ENCODE data around the gene LUZP1.

Gene LUZP1

DNA sequence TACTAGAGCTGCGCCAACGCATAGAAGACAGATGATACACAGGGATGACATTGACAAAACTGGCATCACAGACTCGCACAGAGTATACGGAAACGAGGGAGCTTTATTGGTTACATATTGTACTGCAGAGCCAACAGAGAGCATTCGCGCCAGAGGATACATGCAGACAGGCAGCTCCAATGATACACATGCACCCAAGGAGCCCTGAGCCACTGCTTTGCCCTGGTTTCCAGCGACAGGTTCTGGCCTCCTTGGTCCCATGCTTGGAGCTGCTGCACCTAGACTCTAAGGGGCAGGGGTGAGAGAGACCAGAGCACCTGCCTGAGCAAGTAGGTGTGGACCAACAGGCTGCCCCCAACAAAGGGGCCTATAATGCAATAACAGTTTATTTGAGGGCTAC, 83.8 kb downstream of the LUZP1 start:
- DNase-seq (ENCODE audit: low read depth), result no peak

DNA sequence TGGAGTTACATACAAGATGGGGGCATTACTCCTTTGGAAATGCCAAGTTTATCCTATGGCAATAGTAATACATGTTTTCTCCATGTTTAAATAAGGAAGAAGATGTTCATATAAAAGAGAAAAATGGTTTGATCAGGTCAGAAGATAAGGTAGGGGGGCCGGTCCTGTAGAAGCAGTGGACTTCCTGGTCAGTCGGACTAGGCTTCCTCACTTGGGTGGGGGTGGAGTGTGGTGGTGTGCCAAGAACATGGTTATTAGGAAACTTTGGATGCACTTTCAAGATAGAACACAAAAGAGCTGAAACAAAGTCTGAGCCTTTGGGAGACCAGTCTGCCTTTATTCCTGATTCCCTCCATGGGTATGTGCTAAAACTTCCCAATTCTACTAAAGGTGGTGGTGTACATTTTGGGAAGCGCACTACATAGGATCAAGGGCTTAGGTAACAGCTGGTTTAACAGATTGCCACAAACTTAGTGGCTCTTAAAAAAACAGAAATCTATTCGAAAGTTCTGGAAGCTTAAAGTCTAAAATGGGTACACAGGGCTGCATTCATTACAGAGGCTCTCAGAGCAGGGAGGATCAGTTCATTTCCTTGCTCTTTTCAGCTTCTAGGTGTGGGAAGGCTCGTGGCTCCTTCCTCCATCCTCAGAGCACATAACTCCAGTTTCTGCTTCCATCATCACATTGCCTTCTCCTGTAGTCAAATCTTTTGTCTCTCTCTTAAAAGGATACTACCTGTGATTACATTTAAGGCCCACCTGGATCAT, 84.8 kb downstream of the LUZP1 start:
- no peak for DNase-seq (ENCODE audit: low read depth)

DNA sequence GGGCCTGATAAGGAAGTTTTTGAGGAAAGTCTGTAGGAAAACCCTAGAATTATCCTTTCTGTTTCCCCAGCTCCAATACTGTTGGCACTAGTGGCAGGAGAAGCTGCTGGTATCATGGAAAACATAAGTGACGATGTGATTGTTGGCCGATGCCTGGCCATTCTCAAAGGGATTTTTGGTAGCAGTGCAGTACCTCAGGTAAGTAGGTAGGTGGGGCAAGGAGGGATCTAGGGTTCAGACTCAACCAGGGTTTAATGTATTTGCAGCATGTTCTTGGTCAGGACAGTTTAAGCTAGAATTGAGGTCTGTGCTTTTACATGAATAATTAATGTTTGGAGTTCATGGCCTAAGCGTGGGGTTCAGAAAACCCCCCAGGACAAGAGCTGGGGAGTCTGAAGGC, 87.3 kb downstream of the LUZP1 start:
- no peak for DNase-seq (ENCODE audit: low read depth)

DNA sequence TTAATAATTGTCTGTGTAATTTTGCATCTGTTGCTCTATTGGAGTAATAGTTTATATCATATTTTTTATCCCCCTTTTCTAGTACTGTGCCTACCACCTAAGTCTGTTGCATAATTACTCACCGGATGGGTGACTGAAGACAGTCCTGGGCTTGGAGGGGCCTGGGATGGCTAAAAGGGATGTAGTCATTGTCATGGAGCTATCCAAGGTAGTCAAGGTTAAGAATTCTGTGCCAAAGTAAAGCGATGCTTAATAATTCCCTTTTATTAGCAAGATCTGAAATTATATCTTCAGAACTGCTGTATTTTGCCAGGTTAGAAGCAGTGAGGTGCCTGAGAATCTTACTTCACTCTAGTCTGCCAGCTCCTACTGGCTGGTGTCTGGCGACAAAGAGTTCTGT, 87.8 kb downstream of the LUZP1 start:
- DNase-seq (ENCODE audit: low read depth), result no peak

DNA sequence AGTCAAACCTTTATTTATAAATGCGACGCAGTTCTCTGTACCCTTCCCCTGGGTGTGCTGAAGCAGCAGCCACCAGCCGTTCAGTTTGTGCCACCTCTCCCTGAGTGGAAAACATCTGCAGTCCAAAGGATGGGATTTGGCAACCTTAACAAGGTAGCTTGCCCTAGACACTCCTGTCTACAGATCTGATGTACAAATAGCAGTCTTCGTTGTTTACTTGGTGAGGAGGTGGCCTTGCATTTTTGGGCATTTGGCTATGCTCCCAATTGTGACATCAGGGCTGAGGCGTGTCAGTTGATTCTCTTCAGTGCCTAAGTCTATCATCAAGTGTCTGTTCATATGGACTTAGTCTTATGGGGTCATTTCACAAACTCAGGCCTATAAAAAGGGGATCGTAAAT, 89.6 kb downstream of the LUZP1 start:
- DNase-seq (ENCODE audit: low read depth), result no peak

DNA sequence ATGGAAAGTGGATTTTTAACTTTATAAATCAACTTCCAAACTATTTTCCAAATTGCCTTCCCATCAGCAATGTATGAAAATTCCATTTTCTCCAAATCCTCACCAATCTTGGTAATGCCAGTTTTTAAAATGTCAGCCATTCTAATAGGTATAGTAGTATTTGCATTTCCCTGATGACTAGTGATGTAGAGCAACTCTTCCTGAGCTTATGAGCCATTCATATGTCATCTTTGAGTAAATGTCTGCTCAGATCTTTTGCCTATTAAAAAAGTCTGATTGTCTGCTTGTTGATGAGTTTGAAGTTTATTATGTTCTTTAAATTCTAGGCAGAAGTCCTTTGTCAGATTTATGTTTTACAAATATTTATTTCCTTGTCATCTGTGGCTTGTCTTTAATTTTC, 94.6 kb downstream of the LUZP1 start:
- DNase-seq (ENCODE audit: low read depth), result no peak

DNA sequence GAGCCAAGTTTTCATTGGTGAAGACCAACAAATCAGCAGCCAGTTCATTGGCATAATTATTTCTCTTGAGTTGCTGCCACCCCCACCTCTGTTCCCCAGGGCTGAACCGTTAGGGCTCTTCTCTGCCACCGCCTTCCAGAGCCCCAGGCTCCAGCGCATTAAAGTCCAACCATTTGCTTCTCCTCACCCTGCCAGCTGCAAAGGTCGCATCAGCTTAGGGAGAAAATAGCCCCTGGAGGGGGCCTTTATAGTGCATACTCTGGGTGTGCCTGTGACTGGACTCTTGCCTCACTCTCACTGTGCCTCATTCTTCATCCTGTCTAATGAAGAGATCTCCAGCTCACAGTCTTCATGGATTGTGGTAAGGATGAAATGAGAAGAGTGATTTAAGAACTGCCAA, 99.0 kb downstream of the LUZP1 start:
- DNase-seq (ENCODE audit: low read depth), result no peak

DNA sequence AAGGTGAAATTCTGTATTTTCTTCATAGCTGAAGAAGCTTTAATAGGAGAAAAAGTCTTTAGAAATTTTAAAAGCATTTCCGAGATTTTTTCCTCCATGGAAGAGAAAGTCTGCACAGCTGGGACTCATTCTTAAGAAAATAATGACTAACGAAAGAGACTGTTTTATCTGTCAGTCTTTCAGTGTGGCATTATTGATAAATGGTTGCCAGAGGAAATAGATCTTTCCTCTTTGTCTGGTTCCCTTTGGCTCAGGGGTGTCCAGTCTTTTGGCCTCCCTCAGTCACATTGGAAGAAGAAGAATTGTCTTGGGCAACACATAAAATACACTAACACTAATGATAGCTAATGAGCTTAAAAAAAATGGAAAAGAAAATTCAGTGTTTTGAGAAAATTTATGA, 99.5 kb downstream of the LUZP1 start:
- no peak for DNase-seq (ENCODE audit: low read depth)

DNA sequence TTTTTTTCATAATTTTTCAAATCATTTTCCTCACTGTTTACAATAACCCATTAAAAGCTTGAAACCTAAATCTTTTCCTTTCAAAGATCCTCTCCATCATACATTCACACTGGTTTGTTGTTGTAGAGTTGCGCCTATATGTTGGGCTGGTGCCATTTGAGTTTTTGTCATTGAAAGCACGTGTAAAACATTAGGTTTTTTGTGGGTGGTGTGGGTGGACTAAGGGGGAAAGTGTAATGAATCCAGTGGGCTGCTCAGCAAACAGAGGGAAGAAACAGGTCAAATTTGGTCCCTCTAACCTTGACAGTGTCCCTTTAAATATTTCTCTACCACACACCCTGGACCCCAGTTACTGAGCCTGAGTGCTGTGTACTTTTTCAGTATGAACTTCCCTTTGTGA, 102.6 kb downstream of the LUZP1 start:
- DNase-seq (ENCODE audit: low read depth), result no peak

DNA sequence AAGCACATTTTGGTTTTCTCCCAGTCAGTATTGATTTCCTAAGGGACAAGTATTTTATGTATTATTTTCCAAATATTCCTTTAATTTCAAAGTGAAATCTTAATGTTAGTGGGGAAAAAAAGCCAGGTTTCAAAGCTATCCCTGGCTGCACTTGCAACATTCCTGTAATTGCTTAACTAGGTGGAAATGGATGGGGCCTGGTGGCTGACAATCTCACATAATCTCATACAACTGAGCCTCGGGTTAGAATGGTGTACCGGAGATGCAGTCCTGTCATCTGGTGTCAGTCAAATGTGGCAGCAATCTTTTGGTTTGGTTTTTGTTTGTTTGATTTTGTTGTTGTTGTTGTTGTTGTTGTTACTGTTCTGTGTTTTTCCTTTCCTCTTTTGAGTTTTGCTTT, 103.3 kb downstream of the LUZP1 start:
- DNase-seq (ENCODE audit: low read depth), result no peak

DNA sequence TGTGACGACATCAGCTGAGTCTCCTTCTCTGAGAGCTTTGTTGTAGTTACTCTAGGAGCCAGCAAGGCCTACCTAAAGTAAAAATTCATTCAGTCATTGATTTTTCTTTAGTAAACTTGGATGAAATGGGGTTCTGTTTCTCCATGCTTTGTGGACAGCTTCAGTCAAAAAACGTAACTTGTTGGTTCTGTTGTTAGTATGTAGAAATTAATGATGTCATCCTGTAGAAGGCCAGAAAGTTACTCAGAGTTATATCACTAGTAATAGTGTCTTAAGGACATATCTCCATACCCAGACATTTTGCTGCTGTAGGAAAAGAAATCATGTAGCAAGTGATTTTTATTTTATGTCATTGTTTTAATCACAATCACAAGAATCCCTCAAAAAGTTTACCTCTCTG, 106.4 kb downstream of the LUZP1 start:
- DNase-seq (ENCODE audit: low read depth), result no peak

DNA sequence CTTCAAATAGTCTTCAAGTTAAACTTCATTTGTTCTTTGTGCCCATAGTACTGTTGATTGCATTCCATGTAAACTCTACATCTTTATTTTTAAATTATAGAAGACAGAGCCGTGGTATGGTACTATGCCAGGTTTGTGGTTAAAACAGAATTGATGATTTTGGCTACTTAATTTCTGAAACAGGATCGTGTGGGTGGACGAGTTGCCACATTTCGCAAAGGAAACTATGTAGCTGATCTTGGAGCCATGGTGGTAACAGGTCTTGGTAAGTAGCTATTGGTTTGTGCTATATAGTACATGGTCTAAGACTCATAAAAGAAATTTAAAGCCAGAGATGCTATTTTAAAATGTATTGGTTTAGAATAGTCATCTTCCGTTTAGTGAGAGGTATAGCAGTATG, 111.4 kb downstream of the LUZP1 start:
- no peak for DNase-seq (ENCODE audit: low read depth)

DNA sequence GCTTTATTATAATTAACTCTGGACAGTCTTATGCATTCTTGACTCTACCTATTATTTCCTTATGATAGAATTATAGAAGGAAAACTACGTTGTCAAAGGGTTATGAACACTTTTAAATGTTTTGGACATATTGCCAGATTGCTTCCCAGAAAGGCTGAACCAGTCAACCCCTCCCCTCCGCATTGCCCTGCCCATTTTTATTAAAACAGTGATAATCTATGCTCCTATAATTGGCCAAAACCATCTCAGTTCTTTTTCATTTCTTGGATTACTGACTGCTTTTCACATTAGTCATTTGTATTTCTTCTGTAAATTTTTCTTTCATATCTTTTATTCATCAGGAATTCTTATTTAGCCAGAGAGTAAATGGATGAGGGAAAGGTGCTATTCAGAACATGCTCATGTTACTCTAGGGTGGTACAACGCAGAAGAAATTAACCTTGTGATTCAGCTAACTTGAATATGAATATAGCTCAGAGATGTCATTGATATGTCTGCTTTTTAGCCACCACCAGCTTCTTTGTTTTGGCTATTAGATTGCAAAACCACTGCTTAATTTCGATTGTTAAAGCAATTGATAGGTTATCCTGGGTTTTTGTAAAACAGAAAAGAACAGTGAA, 117.3 kb downstream of the LUZP1 start:
- no peak for DNase-seq (ENCODE audit: low read depth)

DNA sequence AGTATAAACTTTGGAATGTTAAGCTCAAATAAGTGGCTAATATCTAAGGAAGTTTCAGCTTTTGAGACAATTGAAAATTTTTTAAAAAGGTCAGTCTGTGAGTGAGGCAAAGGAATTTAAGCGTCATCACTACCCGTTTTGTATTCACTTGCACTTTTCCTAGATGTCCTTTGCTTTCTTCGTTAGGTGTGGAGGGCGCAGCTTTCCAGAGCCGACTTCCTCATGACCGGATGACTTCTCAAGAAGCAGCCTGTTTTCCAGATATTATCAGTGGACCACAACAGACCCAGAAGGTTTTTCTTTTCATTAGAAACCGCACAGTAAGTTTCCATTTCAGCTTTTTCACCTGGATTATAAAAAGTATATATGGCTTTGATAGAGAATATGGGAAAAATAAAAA, 118.5 kb downstream of the LUZP1 start:
- DNase-seq (ENCODE audit: low read depth), result no peak

DNA sequence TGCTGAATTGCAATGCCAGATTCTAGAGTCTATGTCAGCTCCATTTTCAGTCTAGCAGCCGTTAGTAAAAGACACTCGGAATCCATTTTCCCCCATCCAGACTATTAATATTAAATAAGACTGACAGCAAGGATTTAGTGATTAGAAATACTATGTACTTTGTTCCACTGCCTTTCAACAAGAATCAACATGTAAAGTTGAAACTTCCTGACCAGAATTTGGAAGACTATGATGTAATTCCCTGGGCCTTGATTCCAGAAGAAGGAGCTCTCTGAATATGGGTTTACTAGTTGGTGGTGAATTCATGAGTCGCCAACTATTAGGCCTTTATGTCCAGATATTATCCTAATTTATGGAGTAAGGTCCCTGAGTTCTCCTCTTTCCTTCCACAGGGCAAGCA, 124.6 kb downstream of the LUZP1 start:
- no peak for DNase-seq (ENCODE audit: low read depth)

DNA sequence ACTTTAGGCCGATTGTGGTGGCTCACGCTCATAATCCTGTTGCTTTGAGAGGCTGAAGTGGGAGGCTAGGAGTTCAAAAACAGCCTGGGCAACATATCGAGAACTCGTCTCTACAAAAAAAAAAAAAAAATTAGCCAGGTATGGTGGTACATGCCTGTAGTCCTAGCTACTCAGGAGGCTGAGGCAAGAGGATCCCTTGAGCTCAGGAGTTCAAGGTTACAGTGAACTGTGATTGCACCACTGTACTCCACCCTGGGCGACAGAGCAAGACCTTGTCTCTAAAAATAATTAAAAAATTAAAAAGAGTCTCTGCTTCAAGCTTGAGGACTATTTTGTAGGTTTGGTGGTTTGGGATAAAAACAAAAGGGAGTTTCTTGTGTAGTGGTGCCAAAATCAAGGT, 128.1 kb downstream of the LUZP1 start:
- DNase-seq (ENCODE audit: low read depth), result no peak

DNA sequence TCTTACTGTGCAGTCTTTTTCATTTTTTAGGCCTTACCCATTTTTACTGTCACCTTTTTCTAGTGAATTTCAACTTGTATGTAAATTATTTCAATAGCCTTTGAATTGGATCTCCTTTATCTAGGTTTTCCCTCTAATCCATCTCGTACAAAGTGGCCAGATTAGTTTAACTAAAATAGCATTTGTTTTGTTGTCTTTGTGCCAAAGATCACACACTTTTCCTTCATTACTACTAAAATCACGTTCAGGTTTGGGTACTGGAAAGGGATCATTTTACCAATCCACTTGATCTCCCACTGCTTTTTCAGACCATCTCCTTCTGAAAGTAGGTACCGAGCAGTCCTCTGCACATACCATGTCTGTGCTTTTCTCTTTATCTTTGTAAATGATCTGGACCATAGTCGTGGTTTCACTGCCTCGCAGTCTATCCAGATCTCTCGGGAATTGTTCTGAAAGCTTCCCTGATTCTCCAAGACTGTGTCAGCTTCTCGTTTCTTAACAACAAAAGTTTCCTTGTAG, 129.3 kb downstream of the LUZP1 start:
- DNase-seq (ENCODE audit: low read depth), result no peak

DNA sequence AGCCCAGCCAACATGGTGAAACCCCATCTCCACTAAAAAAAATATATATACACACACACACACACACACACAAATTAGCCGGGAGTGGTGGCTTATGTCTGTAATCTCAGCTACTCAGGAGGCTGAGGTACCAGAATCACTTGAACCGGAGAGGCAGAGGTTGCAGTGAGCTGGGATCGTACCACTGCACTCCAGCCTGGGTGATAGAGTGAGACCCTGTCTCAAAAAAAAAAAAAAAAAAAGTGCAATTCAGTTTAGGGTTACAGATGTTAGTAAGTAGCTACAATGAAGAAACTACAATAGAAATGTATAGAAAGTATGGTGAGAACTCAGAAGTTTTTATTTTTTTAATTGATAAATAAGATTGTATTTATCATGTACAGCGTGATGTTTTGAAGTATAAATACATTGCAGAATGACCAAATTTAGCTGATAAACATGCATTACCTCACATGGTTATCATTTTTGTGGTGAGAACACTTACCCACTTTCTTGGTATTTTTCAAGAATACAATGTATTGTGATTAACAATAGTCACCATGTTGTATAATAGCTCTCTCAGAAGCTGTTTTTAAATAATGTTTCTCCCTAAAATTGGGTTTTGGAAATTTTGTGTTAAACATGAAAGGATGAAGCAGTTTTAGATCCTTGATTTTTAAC, 131.4 kb downstream of the LUZP1 start:
- DNase-seq (ENCODE audit: low read depth), result no peak

DNA sequence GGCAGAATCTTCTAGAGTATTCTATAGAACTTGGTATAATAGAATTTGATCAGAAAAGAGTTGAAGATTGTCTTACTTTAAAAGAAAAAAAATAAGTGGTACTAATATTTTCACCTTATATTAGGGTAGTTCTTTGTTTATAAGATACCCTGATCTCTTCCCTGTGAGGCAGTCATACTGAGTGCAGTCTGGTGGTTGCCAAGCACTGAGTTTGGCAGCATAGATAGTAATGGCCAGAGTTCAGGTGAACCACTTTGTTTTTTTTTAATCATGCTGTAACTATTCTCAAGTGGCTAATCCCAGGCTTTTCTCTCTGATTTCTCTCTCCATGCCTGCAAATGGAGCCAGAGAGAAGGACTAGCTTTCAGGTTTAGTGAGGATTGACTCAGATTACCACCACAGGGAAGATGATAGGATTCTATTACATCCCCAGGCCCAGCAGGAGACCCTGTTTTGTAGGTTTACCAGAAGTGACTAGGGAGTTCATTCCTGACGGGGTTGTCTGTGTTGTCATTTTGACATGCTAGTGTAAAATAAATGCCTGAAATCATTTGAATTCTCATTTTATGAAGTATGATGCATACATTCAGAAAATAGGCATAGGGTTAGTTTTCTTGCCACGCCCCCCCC, 132.7 kb downstream of the LUZP1 start:
- no peak for DNase-seq (ENCODE audit: low read depth)
